NCI-H345 (cell line): ENCODE results near the gene EI24.

Source experiments
- DNase-seq: peaks from one replicate; lab custom pipeline; 2025; lab: John Stamatoyannopoulos, UW

EI24 gene

GRCh38 chr11:125627236-125627910 lies 58.1 kb downstream of the EI24 start:
- no peak for DNase-seq
